ENCODE results near the gene PLPP3.

Gene PLPP3

GRCh38 chr1:56545711-56546110, 33.7 kb downstream of the PLPP3 start:
- no peak for DNase-seq

- DNase-seq, result no peak
Measured at GRCh38 chr1:56543783-56544612, 35.4 kb downstream of the PLPP3 start.

- no peak for DNase-seq
Measured at GRCh38 chr1:56542651-56543050, 36.7 kb downstream of the PLPP3 start.

- no peak for DNase-seq
Measured at GRCh38 chr1:56541408-56541807, 38.0 kb downstream of the PLPP3 start.

GRCh38 chr1:56540467-56540866, 38.9 kb downstream of the PLPP3 start:
- no peak for DNase-seq

- no peak for DNase-seq
Measured at GRCh38 chr1:56539520-56539931, 39.8 kb downstream of the PLPP3 start.

- DNase-seq, result no peak
Measured at GRCh38 chr1:56538532-56538931, 40.8 kb downstream of the PLPP3 start.

- DNase-seq, result no peak
Measured at GRCh38 chr1:56537660-56538059, 41.7 kb downstream of the PLPP3 start.

GRCh38 chr1:56535939-56536338, 43.4 kb downstream of the PLPP3 start:
- no peak for DNase-seq

- DNase-seq, result no peak
Measured at GRCh38 chr1:56535362-56535761, 44.0 kb downstream of the PLPP3 start.

GRCh38 chr1:56534130-56534651, 45.2 kb downstream of the PLPP3 start:
- no peak for DNase-seq

GRCh38 chr1:56533621-56534020, 45.7 kb downstream of the PLPP3 start:
- DNase-seq, result no peak

- no peak for DNase-seq
Measured at GRCh38 chr1:56533197-56533596, 46.2 kb downstream of the PLPP3 start.

GRCh38 chr1:56532350-56532683, 47.0 kb downstream of the PLPP3 start:
- no peak for DNase-seq

- no peak for DNase-seq
Measured at GRCh38 chr1:56531624-56532349, 47.6 kb downstream of the PLPP3 start.

- DNase-seq, result no peak
Measured at GRCh38 chr1:56529801-56530200, 49.6 kb downstream of the PLPP3 start.

GRCh38 chr1:56527548-56528302, 51.6 kb downstream of the PLPP3 start:
- no peak for DNase-seq

GRCh38 chr1:56526571-56527174, 52.7 kb downstream of the PLPP3 start:
- DNase-seq, result no peak

GRCh38 chr1:56525489-56526041, 53.8 kb downstream of the PLPP3 start:
- no peak for DNase-seq

GRCh38 chr1:56524263-56524662, 55.1 kb downstream of the PLPP3 start:
- no peak for DNase-seq

- no peak for DNase-seq
Measured at GRCh38 chr1:56522680-56523079, 56.7 kb downstream of the PLPP3 start.

- DNase-seq, result no peak
Measured at GRCh38 chr1:56520016-56520601, 59.3 kb downstream of the PLPP3 start.
